Ectodermal cell (in vitro differentiated cells): ENCODE data around the gene SLC25A26.

Source experiments
- H3K27ac ChIP-seq: 2 replicates; pipeline ENCODE4 v1.7.0; 2013; ENCODE audit warnings: mild to moderate bottlenecking, low read depth, low read length; ENCODE audit not compliant: insufficient read depth, poor library complexity, severe bottlenecking
- H3K27me3 ChIP-seq: 2 replicates; pipeline ENCODE4 v1.7.0; 2013; ENCODE audit warnings: mild to moderate bottlenecking, low read length; ENCODE audit not compliant: insufficient read depth, control insufficient read depth, poor library complexity, severe bottlenecking
- H3K36me3 ChIP-seq: one replicate; pipeline ENCODE4 v1.7.0; 2013; ENCODE audit warnings: low read length; ENCODE audit not compliant: control insufficient read depth, insufficient read depth
- H3K4me1 ChIP-seq: one replicate; pipeline ENCODE4 v1.7.0; 2013; ENCODE audit warnings: low read length; ENCODE audit not compliant: control insufficient read depth, insufficient read depth
- H3K4me3 ChIP-seq: 2 replicates; pipeline ENCODE4 v1.7.0; 2013; ENCODE audit warnings: low read depth, low read length, control low read depth; ENCODE audit not compliant: insufficient read depth
- H3K9me3 ChIP-seq: 2 replicates; pipeline ENCODE4 v1.7.0; 2013; ENCODE audit warnings: mild to moderate bottlenecking, low read length, moderate library complexity; ENCODE audit not compliant: control insufficient read depth
- WGBS, 2 experiments: methylation state at CpG; one replicate each; pipeline ENCODE4 v1.1.7; 2013; ENCODE audit warnings: missing lambda C conversion rate in 2 of 2; 5-methylcytosine and 5-hydroxymethylcytosine counted together

Gene SLC25A26

DNA sequence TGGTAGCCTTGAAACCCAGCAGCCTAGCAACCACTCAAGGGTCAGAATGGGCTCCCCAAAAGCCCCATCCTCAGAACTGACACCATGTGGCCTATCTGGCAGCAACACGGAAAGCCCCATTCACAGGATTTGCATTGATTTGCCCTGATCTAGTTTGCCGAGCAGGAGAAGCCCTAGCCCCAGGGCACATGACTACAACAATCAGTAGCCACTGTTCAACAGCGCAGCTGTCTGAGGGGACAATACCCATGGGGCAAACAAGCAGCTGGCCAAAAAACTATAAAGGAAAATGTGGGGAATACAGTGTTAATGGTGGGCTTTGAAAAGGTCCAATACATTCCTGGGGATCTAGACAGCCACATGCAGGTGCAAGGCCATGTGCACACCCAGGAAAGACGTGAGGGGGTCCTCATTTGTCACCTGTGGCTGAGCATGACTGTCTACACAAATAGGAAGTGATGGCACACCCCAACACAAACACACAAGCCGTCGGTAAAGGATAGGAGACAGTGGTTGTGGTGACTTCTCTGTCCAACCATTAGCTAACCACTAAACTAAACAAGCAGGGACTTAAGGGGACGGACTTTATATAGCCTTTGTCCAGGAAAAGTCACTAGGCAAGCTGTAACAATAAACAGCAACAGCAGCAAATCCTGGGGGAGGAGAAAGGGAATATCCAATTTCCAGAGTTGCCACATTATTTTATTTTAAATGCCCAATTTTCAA, 166.3 kb downstream of the SLC25A26 start:
- no peak overlapping the region for H3K27ac ChIP-seq

DNA sequence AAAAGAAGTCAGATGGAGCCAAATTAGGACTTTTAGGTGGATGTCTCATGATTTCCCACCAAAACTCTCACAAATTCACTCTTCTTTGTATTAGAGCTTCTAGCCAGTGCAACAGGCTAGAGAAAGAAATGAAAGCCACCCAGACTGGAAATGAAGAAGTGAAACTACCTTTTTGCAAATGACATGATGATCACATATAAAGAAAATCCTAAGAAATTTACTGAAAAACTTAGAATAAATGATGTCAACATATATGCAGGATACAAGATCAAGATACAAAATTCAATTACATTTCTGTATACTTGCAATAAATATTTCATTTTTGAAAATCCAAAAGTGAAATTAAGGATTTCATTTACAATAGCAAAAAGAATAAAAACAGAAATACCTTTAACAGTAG, 169.2 kb downstream of the SLC25A26 start:
- Histone ChIP-seq H3K27me3 (no peaks in the 10 kb centered on the region), H3K36me3 (peaks cover 59% of the 10 kb centered on the region), H3K4me1 (no peaks in the 10 kb centered on the region), H3K9me3 (no peaks in the 10 kb centered on the region), H3K27ac (no peak overlapping the region), H3K4me3 (no peak overlapping the region)

More for the DNA sequence above, 166.3 kb downstream of the SLC25A26 start:
- Histone ChIP-seq H3K9me3 (no peaks in the 10 kb centered on the region), H3K4me3 (no peak overlapping the region), H3K4me1 (no peaks in the 10 kb centered on the region), H3K27me3 (no peaks in the 10 kb centered on the region), H3K36me3 (peaks cover 59% of the 10 kb centered on the region)
- WGBS, 2 experiments: 92 to 94% methylated on average over 5 to 7 of the region's 7 CpGs

DNA sequence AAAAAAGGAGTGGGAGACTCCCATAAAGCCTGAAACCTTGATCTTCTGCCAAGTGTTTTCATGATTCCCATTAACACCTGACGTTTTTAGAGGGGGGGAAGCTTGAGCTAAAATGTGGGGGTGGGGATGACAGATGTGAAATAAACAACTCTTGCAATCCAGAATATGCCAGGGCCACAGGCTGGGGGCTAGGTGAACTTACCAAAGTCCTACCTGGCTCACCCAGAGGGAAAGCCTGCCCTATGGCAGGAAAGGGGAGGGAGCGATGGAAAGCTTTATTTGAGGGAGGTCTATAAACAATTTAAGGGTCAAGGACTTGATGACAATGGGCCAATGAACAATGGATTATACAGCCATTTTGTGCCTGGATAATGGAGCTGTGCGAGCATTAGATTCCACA, 171.7 kb downstream of the SLC25A26 start:
- Histone ChIP-seq H3K36me3 (peaks cover 62% of the 10 kb centered on the region), H3K27me3 (no peaks in the 10 kb centered on the region), H3K27ac (no peak overlapping the region), H3K4me1 (no peaks in the 10 kb centered on the region), H3K9me3 (no peaks in the 10 kb centered on the region), H3K4me3 (no peak overlapping the region)
- WGBS, 2 experiments: 98% methylated on average over 3 of the region's 3 CpGs

DNA sequence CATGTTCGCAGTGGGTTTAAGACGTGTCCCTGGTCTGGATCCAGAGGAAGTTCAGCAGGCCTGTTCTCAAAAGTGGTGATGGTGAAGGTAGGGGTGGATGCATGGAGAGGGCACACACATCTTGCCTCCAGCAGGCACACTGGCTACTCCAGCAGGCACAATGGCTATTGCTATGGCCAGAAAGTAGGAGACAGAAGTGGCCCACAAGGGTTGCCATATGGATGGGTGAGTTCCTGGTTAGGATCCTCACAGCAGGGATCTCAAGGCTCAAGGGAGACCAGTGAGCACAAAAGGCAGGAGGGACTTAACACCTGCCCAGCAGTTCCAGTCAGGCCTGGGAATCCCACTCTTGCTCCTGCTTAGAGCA, 172.1 kb downstream of the SLC25A26 start:
- H3K36me3 ChIP-seq: peaks cover 67% of the 10 kb centered on the region
- WGBS, 2 experiments: 94 to 97% methylated on average over 2 of the region's 2 CpGs
- no peak overlapping the region for H3K4me3 ChIP-seq
- no peak overlapping the region for H3K27ac ChIP-seq
- H3K9me3 ChIP-seq: no peaks in the 10 kb centered on the region
- no peaks in the 10 kb centered on the region for H3K27me3 ChIP-seq
- no peaks in the 10 kb centered on the region for H3K4me1 ChIP-seq

DNA sequence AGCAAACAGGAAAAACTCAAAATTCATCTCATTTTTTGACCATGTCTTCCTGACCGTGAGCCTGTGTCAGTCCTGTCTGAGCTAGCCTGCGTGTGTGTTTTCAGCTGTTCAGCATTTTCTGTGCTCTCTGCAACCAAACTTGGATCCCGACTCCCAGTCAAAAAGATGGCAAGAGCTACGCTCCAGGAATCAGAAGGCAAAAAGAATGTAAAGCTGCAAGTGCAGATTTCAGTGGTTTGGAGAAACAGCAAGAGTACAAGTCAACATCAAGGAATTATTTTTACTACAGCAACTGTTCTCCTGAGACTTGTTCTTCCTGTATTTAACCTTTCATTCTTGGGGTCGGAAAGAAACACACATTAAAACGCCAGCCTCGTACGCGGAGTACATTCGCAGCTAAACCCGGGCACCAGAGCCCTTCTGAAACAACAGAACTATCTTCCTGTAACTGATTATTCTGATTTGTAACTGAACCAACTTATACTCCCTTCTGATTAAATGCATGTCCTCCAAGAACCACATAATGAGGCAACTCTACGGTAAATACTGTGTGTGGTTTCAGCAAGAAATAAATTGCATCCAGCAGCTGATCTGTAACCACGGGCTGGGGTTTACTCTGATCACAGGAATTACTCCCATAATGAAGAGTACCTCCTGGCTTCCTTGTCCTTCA, 172.7 kb downstream of the SLC25A26 start:
- Histone ChIP-seq H3K9me3 (no peaks in the 10 kb centered on the region), H3K36me3 (peaks cover 69% of the 10 kb centered on the region), H3K4me3 (no peak overlapping the region), H3K27ac (no peak overlapping the region), H3K4me1 (no peaks in the 10 kb centered on the region), H3K27me3 (no peaks in the 10 kb centered on the region)
- 94 to 95% methylated on average over 13 of the region's 13 CpGs for WGBS, 2 experiments

DNA sequence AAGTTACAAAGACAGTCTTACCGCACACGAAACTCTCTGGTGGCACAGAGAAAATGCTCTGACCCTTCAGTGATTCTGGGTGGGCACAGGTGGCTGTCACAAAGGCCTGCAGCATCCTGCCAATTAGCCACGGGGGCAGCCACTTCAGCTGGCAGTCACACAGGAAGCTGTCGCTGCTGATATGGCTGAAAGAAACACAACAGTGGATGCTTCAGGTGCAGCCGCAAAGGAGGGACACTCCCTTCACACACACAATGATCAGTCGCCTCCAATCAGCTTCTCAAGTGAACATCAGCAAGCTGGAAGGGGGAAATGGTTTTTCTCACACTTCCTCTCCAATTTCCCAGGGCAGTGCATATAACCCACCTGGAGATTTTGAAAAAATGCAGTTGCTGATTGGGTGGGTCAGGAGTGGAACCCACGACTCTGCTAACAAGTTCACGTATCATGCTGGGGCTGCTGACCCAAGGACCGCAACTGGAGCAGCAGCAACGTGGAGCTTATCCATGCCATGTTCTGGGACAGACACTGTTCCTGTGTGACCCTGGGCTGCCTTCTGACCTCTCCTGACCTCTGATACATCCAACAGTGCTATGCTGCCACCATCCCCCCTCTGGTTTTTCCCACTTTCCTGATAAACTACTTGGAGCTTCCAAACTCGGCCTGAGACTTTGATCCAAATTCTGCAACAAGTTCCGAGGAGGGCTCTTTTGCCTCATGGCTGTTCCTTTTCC, 173.4 kb downstream of the SLC25A26 start:
- Histone ChIP-seq H3K27me3 (no peaks in the 10 kb centered on the region), H3K4me3 (no peak overlapping the region), H3K36me3 (peaks cover 76% of the 10 kb centered on the region), H3K9me3 (no peaks in the 10 kb centered on the region), H3K4me1 (no peaks in the 10 kb centered on the region), H3K27ac (no peak overlapping the region)
- WGBS, 2 experiments: 90 to 91% methylated on average over 12 of the region's 12 CpGs

DNA sequence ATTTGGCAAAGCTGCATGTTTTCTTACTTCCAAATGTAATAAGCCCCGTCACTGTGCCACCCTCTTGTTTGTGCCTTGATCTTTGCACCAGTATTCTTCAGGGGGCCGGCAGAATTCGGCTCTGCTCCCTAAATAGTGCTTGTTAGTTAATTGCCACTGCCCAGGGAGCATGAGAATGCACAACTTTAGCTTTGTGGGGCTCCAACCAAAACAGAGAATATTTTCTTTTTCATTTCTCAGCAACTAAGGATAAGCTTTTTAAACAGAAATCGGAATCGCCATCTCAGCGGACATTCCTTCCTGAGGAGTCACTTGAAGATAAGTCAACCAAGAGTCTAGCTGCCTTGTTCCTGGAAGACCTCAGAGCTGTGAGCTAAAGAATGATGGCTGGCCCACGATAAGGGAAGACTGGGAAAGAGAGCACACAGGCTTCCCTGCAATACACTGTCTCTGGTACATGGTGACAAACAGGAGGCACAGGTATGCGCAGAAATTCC, 174.0 kb downstream of the SLC25A26 start:
- Histone ChIP-seq H3K27me3 (no peaks in the 10 kb centered on the region), H3K4me3 (no peak overlapping the region), H3K4me1 (no peaks in the 10 kb centered on the region), H3K27ac (no peak overlapping the region), H3K36me3 (peaks cover 70% of the 10 kb centered on the region), H3K9me3 (no peaks in the 10 kb centered on the region)
- 93 to 97% methylated on average over 8 of the region's 8 CpGs for WGBS, 2 experiments

DNA sequence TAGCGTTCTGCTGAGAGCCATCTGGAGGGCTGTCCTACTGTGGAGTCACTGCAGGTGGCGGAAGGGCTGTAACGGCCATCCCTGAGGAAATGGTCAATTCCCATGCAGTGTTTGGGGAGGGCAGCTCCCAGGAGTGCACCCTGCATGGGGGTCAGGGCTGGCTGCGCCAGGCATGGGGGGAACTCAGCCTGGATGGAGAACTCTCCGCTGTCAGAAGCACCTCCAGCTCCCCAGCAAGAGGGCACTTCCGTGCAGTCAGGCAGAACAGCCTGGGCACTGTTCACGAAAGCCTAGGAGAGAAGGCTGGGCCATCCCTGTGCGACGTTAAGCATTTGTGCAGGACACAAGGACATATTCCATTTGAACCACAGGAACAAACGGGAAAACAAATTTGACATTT, 174.8 kb downstream of the SLC25A26 start:
- Histone ChIP-seq H3K36me3 (peaks cover 67% of the 10 kb centered on the region), H3K9me3 (no peaks in the 10 kb centered on the region)
- WGBS, 2 experiments: 92 to 94% methylated on average over 10 of the region's 10 CpGs

DNA sequence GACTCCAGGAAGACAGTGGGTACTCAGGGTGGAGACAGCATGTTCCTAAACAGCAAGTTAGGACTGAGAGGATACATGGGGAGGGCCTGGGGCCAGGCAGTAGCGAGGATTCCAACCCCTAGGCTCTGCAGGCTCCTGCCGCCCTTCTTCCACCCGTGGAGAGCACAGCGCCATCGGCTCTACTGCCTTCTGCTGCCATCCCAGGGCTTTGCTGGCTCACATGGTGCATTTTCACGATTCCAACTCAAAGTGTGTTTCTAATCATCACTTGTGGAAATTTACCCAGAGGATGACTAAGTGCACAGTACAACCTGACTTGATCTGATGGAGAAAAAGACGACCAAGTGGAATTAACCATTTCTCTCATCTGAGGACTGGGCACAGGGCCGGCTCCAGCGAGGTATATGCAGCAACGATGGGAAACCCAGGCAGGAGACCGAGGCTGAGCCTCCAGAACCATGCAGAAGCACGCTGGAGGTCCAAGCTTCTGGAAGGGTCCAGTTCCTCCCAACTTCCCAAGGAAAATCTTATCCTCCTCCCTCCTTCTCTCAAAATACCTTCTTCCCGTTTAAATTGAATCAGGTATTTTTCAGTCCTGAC, 175.5 kb downstream of the SLC25A26 start:
- H3K4me3 ChIP-seq: no peak overlapping the region
- WGBS, 2 experiments: 96 to 98% methylated on average over 13 of the region's 13 CpGs
- no peaks in the 10 kb centered on the region for H3K27me3 ChIP-seq
- peaks cover 3% of the 10 kb centered on the region for H3K4me1 ChIP-seq
- peaks cover 63% of the 10 kb centered on the region for H3K36me3 ChIP-seq
- no peak overlapping the region for H3K27ac ChIP-seq
- no peaks in the 10 kb centered on the region for H3K9me3 ChIP-seq

More for the DNA sequence above, 174.8 kb downstream of the SLC25A26 start:
- H3K27me3 ChIP-seq: no peaks in the 10 kb centered on the region
- no peaks in the 10 kb centered on the region for H3K4me1 ChIP-seq
- no peak overlapping the region for H3K4me3 ChIP-seq
- H3K27ac ChIP-seq: no peak overlapping the region

DNA sequence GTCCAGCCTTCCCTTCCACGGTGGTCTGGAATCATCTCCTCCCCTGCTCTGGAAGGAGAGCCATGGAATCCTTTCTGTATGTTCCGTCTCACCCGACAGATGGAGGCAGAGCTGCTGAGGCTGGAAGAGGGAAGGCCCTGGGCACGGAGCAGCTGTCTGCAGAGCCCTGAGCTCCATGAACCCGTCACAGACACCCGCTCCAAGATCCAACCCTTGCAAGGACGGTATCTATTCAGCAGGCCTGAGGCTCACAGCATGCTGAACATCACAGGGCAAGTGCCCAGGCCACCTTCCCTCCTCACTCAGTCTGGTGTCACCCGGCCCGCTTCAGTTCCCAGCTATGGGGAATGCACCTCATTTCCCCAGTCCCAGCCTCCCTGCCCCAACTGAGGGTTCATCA, 176.1 kb downstream of the SLC25A26 start:
- no peak overlapping the region for H3K27ac ChIP-seq
- no peak overlapping the region for H3K4me3 ChIP-seq
- H3K9me3 ChIP-seq: no peaks in the 10 kb centered on the region
- peaks cover 61% of the 10 kb centered on the region for H3K36me3 ChIP-seq
- peaks cover 9% of the 10 kb centered on the region for H3K4me1 ChIP-seq
- 97% methylated on average over 9 of the region's 9 CpGs for WGBS, 2 experiments
- H3K27me3 ChIP-seq: no peaks in the 10 kb centered on the region
